GM21723 (cell line): ENCODE measurements around the gene GINS2.

Experiments
- ATAC-seq: cut with Tn5 transposase; IDR thresholded peaks from one replicate; pipeline ENCODE4 v1.9.1; 2021; ENCODE audit warnings: mild to moderate bottlenecking, moderate library complexity; ENCODE audit not compliant: unreplicated experiment

Gene GINS2

GRCh38 chr16:85643631-85644030, 45.1 kb downstream of the GINS2 start:
- ATAC-seq, result no peak

GRCh38 chr16:85642762-85643358, 45.9 kb downstream of the GINS2 start:
- ATAC-seq, result no peak

- ATAC-seq, result no peak
These were observed 47.0 kb downstream of the GINS2 start for GRCh38 chr16:85641776-85642176.

- ATAC-seq, result no peak
These were observed 47.4 kb downstream of the GINS2 start for GRCh38 chr16:85641305-85641704.

- ATAC-seq, result no peak
These were observed 48.2 kb downstream of the GINS2 start for GRCh38 chr16:85640585-85640984.

GRCh38 chr16:85640254-85640558, 48.5 kb downstream of the GINS2 start:
- ATAC-seq, result no peak

GRCh38 chr16:85639529-85640253, 49.1 kb downstream of the GINS2 start:
- ATAC-seq, result no peak

- no peak for ATAC-seq
These were observed 49.9 kb downstream of the GINS2 start for GRCh38 chr16:85638695-85639409.

- no peak for ATAC-seq
These were observed 50.7 kb downstream of the GINS2 start for GRCh38 chr16:85637808-85638647.

- ATAC-seq, result no peak
These were observed 51.5 kb downstream of the GINS2 start for GRCh38 chr16:85637061-85637807.

GRCh38 chr16:85636234-85636812, 52.4 kb downstream of the GINS2 start:
- ATAC-seq, result no peak

- ATAC-seq, result no peak
These were observed 53.1 kb downstream of the GINS2 start for GRCh38 chr16:85635545-85636140.

GRCh38 chr16:85634747-85635544, 53.8 kb downstream of the GINS2 start:
- ATAC-seq, result no peak

GRCh38 chr16:85633888-85634287, 54.9 kb downstream of the GINS2 start:
- ATAC-seq, result no peak

GRCh38 chr16:85633438-85633743, 55.4 kb downstream of the GINS2 start:
- ATAC-seq, result no peak

- no peak for ATAC-seq
These were observed 55.9 kb downstream of the GINS2 start for GRCh38 chr16:85632709-85633437.

GRCh38 chr16:85631802-85632393, 56.9 kb downstream of the GINS2 start:
- no peak for ATAC-seq

- no peak for ATAC-seq
These were observed 57.5 kb downstream of the GINS2 start for GRCh38 chr16:85631230-85631629.
